Neuronal stem cell (in vitro differentiated cells): ENCODE measurements around the gene GPR89B.
"Not testable (repeated sequence)": the region's sequence is repeated elsewhere in the genome, so short reads cannot be mapped to it uniquely, and the experiment has no call there.

Source experiments
- DNase-seq: peaks from one replicate; pipeline ENCODE4 v3.0.0-alpha.2; 2013; ENCODE audit warnings: low spot score
- H2AFZ ChIP-seq: one replicate; pipeline ENCODE4 v1.6.1; 2013; ENCODE audit warnings: mild to moderate bottlenecking, low read length, inconsistent platforms
- H2AK5ac ChIP-seq: 2 replicates; pipeline ENCODE4 v1.6.1; 2013; ENCODE audit warnings: low read depth, mild to moderate bottlenecking, inconsistent platforms, low read length, moderate library complexity, mixed read lengths
- H2BK120ac ChIP-seq: 2 replicates; pipeline ENCODE4 v1.6.1; 2013; ENCODE audit warnings: low read depth, mild to moderate bottlenecking, inconsistent platforms, low read length, moderate library complexity, mixed read lengths
- H2BK12ac ChIP-seq: one replicate; pipeline ENCODE4 v1.6.1; 2013; ENCODE audit warnings: low read length, inconsistent platforms
- H2BK15ac ChIP-seq: 2 replicates; pipeline ENCODE4 v1.6.1; 2013; ENCODE audit warnings: mild to moderate bottlenecking, low read length, inconsistent platforms, mixed read lengths
- H2BK5ac ChIP-seq: one replicate; pipeline ENCODE4 v1.6.1; 2013; ENCODE audit warnings: inconsistent platforms, mild to moderate bottlenecking, low read length, moderate library complexity
- H3K14ac ChIP-seq: one replicate; pipeline ENCODE4 v1.6.1; 2013; ENCODE audit warnings: low read length, inconsistent platforms
- H3K18ac ChIP-seq: 2 replicates; pipeline ENCODE4 v1.6.1; 2013; ENCODE audit warnings: low read length, inconsistent platforms
- H3K23ac ChIP-seq: 2 replicates; pipeline ENCODE4 v1.6.1; 2013; ENCODE audit warnings: low read depth, mild to moderate bottlenecking, mixed read lengths, low read length, inconsistent platforms; ENCODE audit not compliant: poor library complexity
- H3K27ac ChIP-seq: replicated peaks from 3 replicates; pipeline ENCODE4 v1.5.1; 2013; ENCODE audit warnings: low read length, inconsistent platforms
- H3K27me3 ChIP-seq, 3 experiments: 2 replicates each; pipeline ENCODE4 v1.6.1; 2013; ENCODE audit warnings: low read length in 3 of 3, mild to moderate bottlenecking in 2 of 3, inconsistent platforms in 1 of 3, low read depth in 1 of 3, mixed read lengths in 1 of 3, moderate library complexity in 1 of 3; ENCODE audit not compliant: control insufficient read depth in 3 of 3, insufficient read depth in 3 of 3
- H3K36me3 ChIP-seq, 2 donors: replicated peaks in 1 of 2; 2 replicates each; pipeline ENCODE4 v1.6.1; 2013; ENCODE audit warnings: low read length in 2 of 2; ENCODE audit not compliant: control insufficient read depth in 2 of 2, insufficient read depth in 2 of 2
- H3K4ac ChIP-seq: 2 replicates; pipeline ENCODE4 v1.6.1; 2013; ENCODE audit warnings: inconsistent platforms, mild to moderate bottlenecking, low read length, moderate library complexity
- H3K4me1 ChIP-seq, 2 donors: 1 replicate in 1 of 2; 2 replicates in 1 of 2; pipeline ENCODE4 v1.6.1; 2013; ENCODE audit warnings: low read length in 2 of 2, low read depth in 1 of 2; ENCODE audit not compliant: control insufficient read depth in 2 of 2, insufficient read depth in 1 of 2
- H3K4me2 ChIP-seq: one replicate; pipeline ENCODE4 v1.6.1; 2013; ENCODE audit warnings: mild to moderate bottlenecking, low read length, inconsistent platforms; ENCODE audit not compliant: insufficient read depth, poor library complexity, severe bottlenecking
- H3K4me3 ChIP-seq, 2 donors: 2 replicates each; pipeline ENCODE4 v1.5.1; 2013; ENCODE audit warnings: low read length in 2 of 2, mild to moderate bottlenecking in 2 of 2, inconsistent platforms in 1 of 2, moderate library complexity in 1 of 2
- H3K79me1 ChIP-seq: one replicate; pipeline ENCODE4 v1.6.1; 2013; ENCODE audit warnings: low read depth, mild to moderate bottlenecking, inconsistent platforms, low read length, moderate library complexity
- H3K9ac ChIP-seq: one replicate; pipeline ENCODE4 v1.6.1; 2013; ENCODE audit warnings: mild to moderate bottlenecking, low read depth, low read length, inconsistent platforms; ENCODE audit not compliant: poor library complexity
- H3K9me3 ChIP-seq, 2 donors: replicated peaks in 1 of 2; 2 replicates each; pipeline versions ENCODE3 to v1.6.1; 2013; ENCODE audit warnings: low read length in 2 of 2, mild to moderate bottlenecking in 2 of 2, inconsistent platforms in 1 of 2, low read depth in 1 of 2, mixed read lengths in 1 of 2, moderate library complexity in 1 of 2; ENCODE audit not compliant: control insufficient read depth in 2 of 2, insufficient read depth in 1 of 2
- H4K8ac ChIP-seq: one replicate; pipeline ENCODE4 v1.6.1; 2013; ENCODE audit warnings: low read depth, mild to moderate bottlenecking, inconsistent platforms, low read length, moderate library complexity
- H4K91ac ChIP-seq: one replicate; pipeline ENCODE4 v1.6.1; 2013; ENCODE audit warnings: low read length, low read depth, mild to moderate bottlenecking, inconsistent platforms; ENCODE audit not compliant: poor library complexity
- WGBS, 2 donors: extraction: QIAGEN DNeasy Blood & Tissue Kit; methylation state at CpG; one replicate each; pipeline ENCODE4 v1.1.7; 2013; ENCODE audit warnings: missing lambda C conversion rate in 2 of 2, mixed read lengths in 1 of 2; ENCODE audit not compliant: insufficient read length in 2 of 2, insufficient replicate concordance in 1 of 2; ENCODE audit errors: extremely low coverage in 2 of 2; 5-methylcytosine and 5-hydroxymethylcytosine counted together

GPR89B gene

GRCh38 chr1:147958906-147959305, 30.7 kb downstream of the GPR89B start:
- H2BK5ac ChIP-seq, H3K4me3 ChIP-seq, H4K8ac ChIP-seq, H3K4me1 ChIP-seq, H3K23ac ChIP-seq, H3K36me3 ChIP-seq, H3K18ac ChIP-seq, H3K4ac ChIP-seq, H2AK5ac ChIP-seq, H3K27ac ChIP-seq, H2BK12ac ChIP-seq, H2AFZ ChIP-seq, H2BK120ac ChIP-seq, H3K9me3 ChIP-seq, H4K91ac ChIP-seq, H2BK15ac ChIP-seq, DNase-seq, H3K27me3 ChIP-seq, H3K14ac ChIP-seq, H3K4me2 ChIP-seq, H3K79me1 ChIP-seq, H3K9ac ChIP-seq: not testable (repeated sequence)
- WGBS, 2 donors = no CpG with 5 or more reads among the region's 1 CpG

GRCh38 chr1:147959680-147960079, 31.5 kb downstream of the GPR89B start:
- not testable (repeated sequence) for H3K23ac ChIP-seq, H3K27ac ChIP-seq, H3K4me1 ChIP-seq, H2BK15ac ChIP-seq, H3K79me1 ChIP-seq, H3K4ac ChIP-seq, H3K4me3 ChIP-seq, H3K14ac ChIP-seq, H3K9me3 ChIP-seq, H4K8ac ChIP-seq, H2AK5ac ChIP-seq, DNase-seq, H2BK12ac ChIP-seq, H3K4me2 ChIP-seq, H3K36me3 ChIP-seq, H2BK5ac ChIP-seq, H2BK120ac ChIP-seq, H4K91ac ChIP-seq, H2AFZ ChIP-seq, H3K18ac ChIP-seq, H3K27me3 ChIP-seq, H3K9ac ChIP-seq
- no CpG with 5 or more reads among the region's 2 CpGs for WGBS, 2 donors

GRCh38 chr1:147964575-147964974, 36.4 kb downstream of the GPR89B start:
- H3K4me1 ChIP-seq, H3K9me3 ChIP-seq, H2AFZ ChIP-seq, H2AK5ac ChIP-seq, H3K27me3 ChIP-seq, H4K91ac ChIP-seq, H2BK5ac ChIP-seq, H3K4ac ChIP-seq, H3K14ac ChIP-seq, H2BK12ac ChIP-seq, H3K4me3 ChIP-seq, H3K36me3 ChIP-seq, H3K9ac ChIP-seq, H2BK15ac ChIP-seq, DNase-seq, H3K18ac ChIP-seq, H3K27ac ChIP-seq, H4K8ac ChIP-seq, H3K23ac ChIP-seq, H2BK120ac ChIP-seq, H3K4me2 ChIP-seq, H3K79me1 ChIP-seq: not testable (repeated sequence)
- no CpG with 5 or more reads among the region's 1 CpG for WGBS, 2 donors

- H3K4ac ChIP-seq, H3K27ac ChIP-seq, H3K79me1 ChIP-seq, H3K14ac ChIP-seq, H3K9ac ChIP-seq, H4K91ac ChIP-seq, H2AK5ac ChIP-seq, H3K4me1 ChIP-seq, H3K36me3 ChIP-seq, H2BK15ac ChIP-seq, DNase-seq, H4K8ac ChIP-seq, H3K23ac ChIP-seq, H2BK12ac ChIP-seq, H2AFZ ChIP-seq, H3K9me3 ChIP-seq, H3K4me2 ChIP-seq, H3K27me3 ChIP-seq, H2BK5ac ChIP-seq, H3K18ac ChIP-seq, H2BK120ac ChIP-seq, H3K4me3 ChIP-seq: not testable (repeated sequence)
- no CpG with 5 or more reads among the region's 1 CpG for WGBS, 2 donors
These were observed 38.4 kb downstream of the GPR89B start for GRCh38 chr1:147966657-147967056.
